Measurements from ENCODE around the gene AKR7A3. TPM values are rescaled to one million over a fixed set of nuclear protein-coding genes. Genes with fewer than 3 reads are reported as not detected.

AKR7A3 gene
- polyA plus RNA-seq, 1 of the 3 experiments (the other 2 are of a cell fraction), result 0.38 TPM

DNA sequence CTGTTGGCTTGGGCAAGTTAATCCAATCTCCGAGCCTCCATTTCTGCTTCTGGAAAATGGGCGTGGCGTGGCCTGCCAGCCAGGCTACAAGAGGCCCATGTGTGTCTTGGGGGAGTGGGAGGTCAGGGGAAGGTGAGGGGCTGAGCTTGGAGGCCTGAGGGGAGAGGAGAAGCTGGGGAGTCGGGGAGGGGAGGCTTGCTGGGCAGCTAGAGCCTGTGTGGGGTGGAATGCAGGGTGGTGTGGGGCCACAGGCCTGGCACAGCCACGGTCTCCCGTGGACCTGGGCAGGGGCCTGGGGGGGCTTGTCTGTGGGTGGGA, 38.1 kb upstream of the AKR7A3 start:
- no peak for DNase-seq
- H3K27me3 ChIP-seq (ENCODE audit: insufficient read depth), result no peaks in the 10 kb centered on the region
- H3K27ac ChIP-seq (ENCODE audit: low read depth in 2 of 2, low read length in 1 of 2), result no peak overlapping the region
- H3K4me3 ChIP-seq (ENCODE audit: low read depth in 2 of 2, low read length in 1 of 2), result no peak overlapping the region
- H3K79me2 ChIP-seq (ENCODE audit: insufficient read depth), result no peaks in the 10 kb centered on the region
- CTCF ChIA-PET, result no interaction called here
- no peak overlapping the region for H2AFZ ChIP-seq (ENCODE audit: low read depth)
- POLR2A ChIA-PET, result no interaction called here
- peaks cover 0 to 4% of the 10 kb centered on the region in 2 experiments; a peak in 1 of 4 replicates for H3K4me1 ChIP-seq (ENCODE audit: control insufficient read depth in 1 of 2, insufficient read depth in 2 of 2, low read depth in 1 of 2, low read length in 1 of 2)
- H3F3A ChIP-seq (replicated peaks; ENCODE audit: insufficient read depth), result no peaks in the 10 kb centered on the region
- no peaks in the 10 kb centered on the region for H4K20me1 ChIP-seq (ENCODE audit: insufficient read depth)
- no peak overlapping the region for H3K9ac ChIP-seq
- H3K36me3 ChIP-seq (replicated peaks in 1 of 2; ENCODE audit: control insufficient read depth in 1 of 2, insufficient read depth in 2 of 2, low read length in 1 of 2), result peaks cover 0 to 10% of the 10 kb centered on the region in 2 experiments
- H3K9me2 ChIP-seq, result no peaks in the 10 kb centered on the region
- H3K9me3 ChIP-seq, result no peaks in the 10 kb centered on the region
- no peak overlapping the region for H3K4me2 ChIP-seq
- 98% methylated on average over 6 of the region's 6 CpGs for WGBS (ENCODE audit: low lambda C conversion rate)
- TF ChIP-seq MEF2A (IDR thresholded peaks at IDR 0.05; ENCODE audit: borderline replicate concordance, low read depth) (no peak), EZH2phosphoT487 (IDR thresholded peaks at IDR 0.05; ENCODE audit: borderline replicate concordance, low read depth) (no peak)

DNA sequence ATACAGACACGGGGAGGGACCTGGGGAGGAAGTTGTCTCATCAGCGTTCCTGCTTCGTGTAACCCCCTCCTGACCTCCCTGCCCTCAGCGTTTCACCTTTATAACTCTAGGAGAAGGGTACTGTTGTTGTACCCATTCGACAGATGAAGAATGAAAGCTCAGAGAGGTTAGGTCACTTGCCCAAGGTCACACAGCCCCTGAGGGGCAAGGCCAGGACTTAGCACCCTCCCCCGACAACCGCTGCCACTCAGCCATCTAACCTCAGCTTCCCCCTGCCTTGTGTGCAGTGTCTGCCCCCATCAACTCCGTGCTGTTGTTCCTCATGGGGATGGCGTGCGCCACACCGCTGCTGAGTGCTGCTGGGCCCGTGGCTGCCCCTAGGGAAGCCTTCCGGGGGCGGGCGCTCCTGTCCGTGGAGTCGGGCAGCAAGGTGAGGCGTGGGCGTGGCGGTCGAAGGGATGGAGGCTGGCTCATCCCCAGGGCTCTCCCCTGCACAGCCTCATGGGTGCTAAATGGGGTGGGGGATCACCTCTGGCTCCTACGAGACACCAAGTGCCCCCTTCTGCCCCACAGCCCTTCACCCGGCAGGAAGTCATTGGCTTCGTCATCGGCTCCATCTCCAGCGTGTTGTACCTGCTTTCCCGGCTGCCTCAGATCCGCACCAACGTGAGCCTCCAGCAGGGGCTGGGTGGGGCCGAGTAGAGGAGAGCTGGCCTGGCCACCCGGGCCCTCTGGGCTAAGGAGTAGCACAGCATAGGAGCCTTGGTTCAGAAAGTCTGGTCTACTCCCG, 37.6 kb upstream of the AKR7A3 start:
- Histone ChIP-seq H3K9me2 (no peaks in the 10 kb centered on the region), H3K4me3 (ENCODE audit: low read depth in 2 of 2, low read length in 1 of 2) (no peak overlapping the region), H3K9ac (no peak overlapping the region), H3K79me2 (ENCODE audit: insufficient read depth) (no peaks in the 10 kb centered on the region), H3K27ac (ENCODE audit: low read depth in 2 of 2, low read length in 1 of 2) (no peak overlapping the region), H4K20me1 (ENCODE audit: insufficient read depth) (no peaks in the 10 kb centered on the region), H3K36me3 (replicated peaks in 1 of 2; ENCODE audit: control insufficient read depth in 1 of 2, insufficient read depth in 2 of 2, low read length in 1 of 2) (peaks cover 1 to 10% of the 10 kb centered on the region in 2 experiments), H3F3A (replicated peaks; ENCODE audit: insufficient read depth) (no peaks in the 10 kb centered on the region), H3K4me1 (ENCODE audit: control insufficient read depth in 1 of 2, insufficient read depth in 2 of 2, low read depth in 1 of 2, low read length in 1 of 2) (peaks cover 0 to 4% of the 10 kb centered on the region in 2 experiments; a peak in 1 of 4 replicates), H3K9me3 (no peaks in the 10 kb centered on the region), H3K27me3 (ENCODE audit: insufficient read depth) (no peaks in the 10 kb centered on the region), H3K4me2 (no peak overlapping the region), H2AFZ (ENCODE audit: low read depth) (no peak overlapping the region)
- CTCF ChIA-PET, result interaction anchor here (1.0 kb wide), 1 partner anchor 15 kb away, joined by 4 read pairs; no protein-coding TSS in a partner anchor
- 96% methylated on average over 19 of the region's 32 CpGs for WGBS (ENCODE audit: low lambda C conversion rate)
- no peak for TF ChIP-seq EP300 (IDR thresholded peaks at IDR 0.05; ENCODE audit: borderline replicate concordance in 1 of 2, low read depth in 1 of 2, low read length in 1 of 2)
- no peak for TF ChIP-seq NRF1 (IDR thresholded peaks at IDR 0.05; ENCODE audit: low read depth, low read length)
- TF ChIP-seq, protein P1, sequence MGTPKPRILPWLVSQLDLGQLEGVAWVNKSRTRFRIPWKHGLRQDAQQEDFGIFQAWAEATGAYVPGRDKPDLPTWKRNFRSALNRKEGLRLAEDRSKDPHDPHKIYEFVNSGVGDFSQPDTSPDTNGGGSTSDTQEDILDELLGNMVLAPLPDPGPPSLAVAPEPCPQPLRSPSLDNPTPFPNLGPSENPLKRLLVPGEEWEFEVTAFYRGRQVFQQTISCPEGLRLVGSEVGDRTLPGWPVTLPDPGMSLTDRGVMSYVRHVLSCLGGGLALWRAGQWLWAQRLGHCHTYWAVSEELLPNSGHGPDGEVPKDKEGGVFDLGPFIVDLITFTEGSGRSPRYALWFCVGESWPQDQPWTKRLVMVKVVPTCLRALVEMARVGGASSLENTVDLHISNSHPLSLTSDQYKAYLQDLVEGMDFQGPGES (IDR thresholded peaks at IDR 0.05; ENCODE audit: low read depth, low read length), result no peak
- TF ChIP-seq SMC3 (IDR thresholded peaks at IDR 0.05; ENCODE audit: low read depth, low read length), result no peak
- TF ChIP-seq, protein P2, sequence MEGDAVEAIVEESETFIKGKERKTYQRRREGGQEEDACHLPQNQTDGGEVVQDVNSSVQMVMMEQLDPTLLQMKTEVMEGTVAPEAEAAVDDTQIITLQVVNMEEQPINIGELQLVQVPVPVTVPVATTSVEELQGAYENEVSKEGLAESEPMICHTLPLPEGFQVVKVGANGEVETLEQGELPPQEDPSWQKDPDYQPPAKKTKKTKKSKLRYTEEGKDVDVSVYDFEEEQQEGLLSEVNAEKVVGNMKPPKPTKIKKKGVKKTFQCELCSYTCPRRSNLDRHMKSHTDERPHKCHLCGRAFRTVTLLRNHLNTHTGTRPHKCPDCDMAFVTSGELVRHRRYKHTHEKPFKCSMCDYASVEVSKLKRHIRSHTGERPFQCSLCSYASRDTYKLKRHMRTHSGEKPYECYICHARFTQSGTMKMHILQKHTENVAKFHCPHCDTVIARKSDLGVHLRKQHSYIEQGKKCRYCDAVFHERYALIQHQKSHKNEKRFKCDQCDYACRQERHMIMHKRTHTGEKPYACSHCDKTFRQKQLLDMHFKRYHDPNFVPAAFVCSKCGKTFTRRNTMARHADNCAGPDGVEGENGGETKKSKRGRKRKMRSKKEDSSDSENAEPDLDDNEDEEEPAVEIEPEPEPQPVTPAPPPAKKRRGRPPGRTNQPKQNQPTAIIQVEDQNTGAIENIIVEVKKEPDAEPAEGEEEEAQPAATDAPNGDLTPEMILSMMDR (IDR thresholded peaks at IDR 0.05), result no peak
- TF ChIP-seq CHD2 (IDR thresholded peaks at IDR 0.05; ENCODE audit: low read length, partially characterized antibody), result no peak
- TF ChIP-seq TCF12 (IDR thresholded peaks at IDR 0.05), result no peak
- TF ChIP-seq MAX (IDR thresholded peaks at IDR 0.05; ENCODE audit: low read depth), result no peak
- no peak for TF ChIP-seq FOSL2 (IDR thresholded peaks at IDR 0.05; ENCODE audit: borderline replicate concordance, low read depth)
- no peak for TF ChIP-seq PBX3 (IDR thresholded peaks at IDR 0.05)
- no peak for TF ChIP-seq GABPA (IDR thresholded peaks at IDR 0.05; ENCODE audit: low read depth)
- no peak for DNase-seq
- POLR2A ChIA-PET, result no interaction called here
